NCI-H1930 (cell line): ENCODE results near the gene CATSPERD.
"Not testable (repeated sequence)": the region's sequence is repeated elsewhere in the genome, so short reads cannot be mapped to it uniquely, and the experiment has no call there.

ENCODE experiments used
- DNase-seq, 2 experiments: peaks; one replicate each; lab custom pipeline; 2025; lab: John Stamatoyannopoulos, UW

CATSPERD gene

DNA sequence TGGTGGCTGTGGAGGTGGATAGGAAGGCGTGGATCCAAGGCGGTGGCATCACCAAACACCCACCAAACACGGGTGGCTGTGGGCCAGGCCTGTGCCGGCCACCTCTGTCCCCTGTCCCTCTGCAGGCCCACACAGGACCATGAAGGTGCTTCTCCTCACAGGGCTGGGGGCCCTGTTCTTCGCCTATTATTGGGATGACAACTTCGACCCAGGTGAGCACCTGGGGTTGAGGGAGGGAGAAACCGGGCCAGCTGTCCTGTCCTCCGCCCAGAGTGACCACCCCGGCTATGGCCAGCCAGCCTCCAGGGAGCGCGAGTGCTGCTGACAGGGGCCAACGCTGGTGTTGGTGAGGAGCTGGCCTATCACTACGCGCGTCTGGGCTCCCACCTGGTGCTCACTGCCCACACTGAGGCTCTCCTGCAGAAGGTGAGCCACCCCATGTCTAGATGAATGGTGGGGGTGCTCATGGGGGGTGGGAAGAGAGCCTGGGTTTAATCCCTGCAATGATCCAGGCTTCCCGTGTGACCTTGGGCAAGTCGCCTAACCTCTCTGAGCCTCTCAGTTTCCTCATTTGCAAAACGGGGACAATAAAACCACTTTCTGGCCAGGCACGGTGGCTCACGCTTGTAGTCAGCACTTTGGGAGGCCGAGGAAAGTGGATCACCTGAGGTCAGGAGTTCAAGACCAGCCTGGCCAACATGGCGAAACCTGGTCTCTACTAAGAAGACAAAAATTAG lies 35.6 kb upstream of the CATSPERD start:
- DNase-seq = no peak

DNA sequence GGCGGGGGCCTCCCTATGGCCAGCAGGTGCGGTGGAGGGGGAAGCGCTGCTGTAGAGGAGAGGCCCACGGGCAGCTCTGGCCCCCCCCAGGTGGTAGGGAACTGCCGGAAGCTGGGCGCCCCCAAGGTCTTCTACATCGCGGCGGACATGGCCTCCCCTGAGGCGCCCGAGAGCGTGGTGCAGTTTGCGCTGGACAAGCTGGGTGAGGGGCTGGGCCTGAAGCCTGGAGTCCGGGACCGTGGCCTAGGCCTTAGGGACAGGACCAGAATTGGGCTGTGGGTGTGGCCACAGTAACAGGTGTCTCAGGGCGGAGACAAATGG lies 34.2 kb upstream of the CATSPERD start:
- DNase-seq = no peak

DNA sequence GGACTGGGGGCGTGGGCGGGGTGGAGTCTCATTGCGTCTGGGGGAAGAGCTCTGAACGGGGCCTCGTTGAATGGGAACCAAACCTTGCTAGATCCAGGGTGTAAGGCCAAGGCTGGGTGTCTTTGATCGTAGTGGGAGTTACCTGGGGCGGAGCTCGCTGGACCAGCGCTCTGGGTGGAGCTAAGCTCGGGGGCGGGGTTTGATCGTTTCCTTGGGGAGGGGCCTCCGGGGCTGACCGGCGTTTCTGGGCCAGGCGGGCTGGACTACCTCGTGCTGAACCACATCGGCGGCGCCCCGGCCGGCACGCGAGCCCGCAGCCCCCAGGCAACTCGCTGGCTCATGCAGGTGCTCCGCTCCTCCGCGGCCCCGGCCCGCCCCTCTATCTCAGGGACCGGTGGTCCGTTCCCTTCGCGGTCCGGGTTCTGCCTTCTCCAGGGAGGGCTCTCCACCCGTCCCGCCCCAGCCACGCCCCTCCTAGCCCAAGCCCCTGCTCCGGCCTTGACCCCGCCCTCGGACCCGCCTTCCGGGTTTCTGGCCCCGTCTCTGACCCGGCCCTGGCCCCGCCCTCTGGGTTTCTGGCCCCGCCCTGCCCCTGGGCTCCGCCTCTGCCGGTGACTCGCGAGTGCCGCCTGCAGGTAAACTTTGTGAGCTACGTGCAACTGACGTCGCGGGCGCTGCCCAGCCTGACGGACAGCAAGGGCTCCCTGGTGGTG lies 33.6 kb upstream of the CATSPERD start:
- DNase-seq = peak; percentile 62 to 72

DNA sequence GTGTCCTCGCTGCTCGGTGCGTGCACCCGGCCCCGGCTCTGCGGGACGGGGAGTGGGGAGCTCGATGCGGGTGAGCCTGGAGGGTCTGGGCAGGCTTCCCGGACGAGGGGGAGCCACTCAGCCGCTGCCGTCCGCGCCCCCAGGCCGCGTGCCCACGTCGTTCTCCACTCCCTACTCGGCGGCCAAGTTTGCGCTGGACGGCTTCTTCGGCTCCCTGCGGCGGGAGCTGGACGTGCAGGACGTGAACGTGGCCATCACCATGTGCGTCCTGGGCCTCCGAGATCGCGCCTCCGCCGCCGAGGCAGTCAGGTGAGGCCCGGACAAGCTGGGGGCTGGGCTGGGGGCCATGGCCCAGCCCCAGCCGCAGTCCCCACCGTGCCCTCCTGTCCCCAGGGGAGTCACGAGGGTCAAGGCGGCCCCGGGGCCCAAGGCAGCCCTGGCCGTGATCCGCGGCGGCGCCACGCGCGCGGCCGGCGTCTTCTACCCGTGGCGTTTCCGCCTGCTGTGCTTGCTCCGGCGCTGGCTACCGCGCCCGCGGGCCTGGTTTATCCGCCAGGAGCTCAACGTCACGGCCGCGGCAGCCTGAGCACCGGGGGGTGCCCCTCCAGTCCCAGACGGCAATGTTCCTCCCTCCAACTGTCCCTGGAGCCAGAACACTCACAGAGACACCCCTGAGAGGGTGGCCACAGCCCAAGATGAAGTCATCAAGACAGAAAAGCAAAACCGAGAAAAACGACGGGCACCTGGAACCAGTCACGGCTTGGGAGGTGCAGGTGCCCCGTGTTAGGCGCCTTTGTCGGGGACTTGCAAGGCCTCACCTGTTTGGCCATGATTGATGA lies 32.9 kb upstream of the CATSPERD start:
- no peak for DNase-seq

DNA sequence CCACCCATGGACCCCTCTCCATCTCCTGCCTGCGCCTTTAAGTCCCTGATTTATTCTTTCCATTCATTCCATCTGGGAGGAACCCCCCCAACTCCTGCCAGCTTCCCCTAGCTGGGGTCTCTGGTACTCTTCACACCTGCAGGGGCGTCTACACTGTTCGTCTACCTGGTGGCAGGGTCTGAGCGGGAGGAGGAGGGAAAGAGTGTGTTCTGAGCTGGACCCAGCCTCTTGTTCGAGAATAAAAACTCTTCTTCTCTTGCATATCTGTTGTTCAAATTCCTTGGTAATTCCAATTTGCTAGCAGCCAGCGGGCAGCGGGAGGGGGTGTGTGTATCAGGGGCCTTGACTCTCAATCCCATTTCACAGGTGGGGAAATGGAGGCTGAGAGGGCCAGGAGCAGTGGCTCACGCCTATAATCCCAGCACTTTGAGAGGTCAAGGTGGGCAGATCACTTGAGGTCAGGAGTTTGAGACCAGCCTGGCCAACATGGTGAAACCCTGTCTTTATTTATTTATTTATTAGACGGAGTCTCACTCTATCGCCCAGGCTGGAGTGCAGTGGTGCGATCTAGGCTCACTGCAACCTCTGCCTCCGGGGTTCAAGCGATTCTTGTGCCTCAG lies 32.1 kb upstream of the CATSPERD start:
- not testable (repeated sequence) for DNase-seq

DNA sequence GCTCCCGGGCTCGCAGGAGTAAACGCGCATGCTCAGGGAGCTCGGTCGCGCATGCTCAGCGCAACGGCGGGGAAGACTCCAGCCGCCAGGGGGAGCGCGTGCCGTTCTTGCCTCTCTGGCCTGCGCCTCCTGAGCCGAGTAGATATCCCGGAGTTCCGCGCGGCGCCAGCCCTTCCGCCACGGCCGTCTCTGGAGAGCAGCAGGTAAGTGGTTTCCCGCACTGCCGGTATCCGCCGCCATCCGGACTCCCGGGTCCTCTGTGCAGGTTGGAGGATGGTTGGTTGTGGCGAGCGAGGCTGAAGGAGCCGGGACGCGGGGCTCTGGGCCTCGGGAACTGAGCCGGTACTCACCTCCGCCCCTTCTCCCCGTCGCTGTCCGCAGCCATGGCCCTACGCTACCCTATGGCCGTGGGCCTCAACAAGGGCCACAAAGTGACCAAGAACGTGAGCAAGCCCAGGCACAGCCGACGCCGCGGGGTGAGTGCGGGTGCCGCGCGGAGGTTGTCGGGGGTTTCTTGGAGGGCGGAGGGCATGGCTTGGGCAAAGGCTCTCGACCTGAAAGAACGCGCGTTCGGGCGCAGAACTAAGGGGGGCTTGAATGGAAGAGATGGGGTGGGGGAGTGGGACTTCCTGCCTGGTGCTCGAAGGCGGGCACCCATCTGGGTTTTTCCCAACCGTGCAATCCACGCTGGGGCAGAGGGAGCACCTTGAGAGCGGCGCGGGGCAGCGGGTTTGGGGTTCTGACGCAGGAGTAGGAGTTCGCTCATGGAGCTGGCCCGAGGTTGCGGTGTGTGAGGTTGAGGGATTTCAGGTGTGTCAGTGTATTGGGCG lies 30.1 kb upstream of the CATSPERD start, which contains the start of gene RPL36:
Gene RPL36 (plus strand): TSS at position 171 of the 830 bp plus-strand sequence. CDS start 213 bp downstream, at position 384.
- DNase-seq = peak; percentile 83 to 92

DNA sequence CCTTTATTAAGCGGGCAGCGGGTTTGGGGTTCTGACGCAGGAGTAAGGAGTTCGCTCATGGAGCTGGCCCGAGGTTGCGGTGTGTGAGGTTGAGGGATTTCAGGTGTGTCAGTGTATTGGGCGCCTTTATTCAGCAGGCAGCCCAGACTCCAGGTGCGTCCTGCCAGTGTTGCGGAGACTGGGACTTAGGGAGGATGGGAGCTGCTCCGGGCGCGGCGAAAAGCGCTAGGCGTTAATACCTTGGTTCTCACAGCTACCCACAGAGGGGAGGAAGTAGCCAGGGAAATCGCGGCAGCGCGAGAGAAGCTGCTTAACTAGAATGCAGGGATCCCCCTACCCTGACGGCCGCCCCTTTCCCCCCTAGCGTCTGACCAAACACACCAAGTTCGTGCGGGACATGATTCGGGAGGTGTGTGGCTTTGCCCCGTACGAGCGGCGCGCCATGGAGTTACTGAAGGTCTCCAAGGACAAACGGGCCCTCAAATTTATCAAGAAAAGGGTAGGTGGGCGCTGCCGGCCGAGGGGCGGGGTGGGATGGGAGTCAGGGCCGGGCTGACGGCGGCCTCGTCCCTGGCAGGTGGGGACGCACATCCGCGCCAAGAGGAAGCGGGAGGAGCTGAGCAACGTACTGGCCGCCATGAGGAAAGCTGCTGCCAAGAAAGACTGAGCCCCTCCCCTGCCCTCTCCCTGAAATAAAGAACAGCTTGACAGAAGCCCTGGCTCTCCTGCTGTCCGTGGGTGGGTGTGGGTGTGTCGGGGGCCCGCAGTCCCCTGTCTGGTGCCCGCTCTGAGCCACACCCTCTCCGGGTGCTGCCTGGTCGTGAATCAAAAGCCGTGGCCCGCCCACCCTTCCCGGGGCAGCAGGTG lies 29.2 kb upstream of the CATSPERD start:
- DNase-seq = no peak

DNA sequence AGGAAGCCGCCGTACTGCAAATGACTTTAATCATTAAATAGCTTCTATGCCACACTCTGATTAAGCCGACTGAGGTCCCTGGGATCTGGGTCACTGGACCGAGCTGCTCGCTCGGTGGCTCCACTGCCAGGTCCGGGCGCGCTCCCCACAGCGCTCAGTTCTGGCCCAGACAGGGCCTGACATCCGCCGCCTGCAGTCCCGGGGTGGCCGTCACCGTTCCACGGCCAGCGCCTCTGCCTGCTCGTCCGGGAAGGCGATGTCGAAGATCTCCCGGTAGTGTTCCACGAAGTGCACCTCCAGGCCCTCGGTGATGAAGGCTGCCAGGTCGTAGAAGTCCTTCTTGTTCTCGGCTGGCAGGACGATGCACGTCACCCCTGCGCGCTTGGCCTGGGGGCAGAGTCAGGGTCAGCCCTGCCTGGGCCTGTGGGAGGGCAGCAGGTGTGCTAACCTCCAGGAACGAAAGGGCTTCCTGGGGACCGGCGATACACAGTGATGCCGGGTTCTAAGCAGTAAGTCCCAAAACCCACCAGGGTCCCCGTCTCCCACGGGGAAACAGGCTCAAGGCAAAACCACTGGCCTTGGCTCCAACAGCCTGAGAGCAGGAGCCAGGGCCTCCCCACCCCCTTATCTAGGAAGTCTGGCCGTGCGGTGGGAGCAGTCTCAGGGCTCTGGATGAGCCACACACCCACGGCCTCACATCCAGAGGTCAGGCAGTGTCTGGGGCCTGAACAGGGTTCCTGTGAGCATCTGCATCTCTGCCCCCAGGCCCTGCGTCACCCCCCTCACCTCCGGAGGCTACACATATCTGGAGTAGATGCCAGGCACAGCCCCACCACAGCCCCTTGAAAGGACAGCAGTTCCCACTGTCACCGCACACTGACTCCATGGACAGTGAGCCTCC lies 28.4 kb upstream of the CATSPERD start:
- no peak for DNase-seq

DNA sequence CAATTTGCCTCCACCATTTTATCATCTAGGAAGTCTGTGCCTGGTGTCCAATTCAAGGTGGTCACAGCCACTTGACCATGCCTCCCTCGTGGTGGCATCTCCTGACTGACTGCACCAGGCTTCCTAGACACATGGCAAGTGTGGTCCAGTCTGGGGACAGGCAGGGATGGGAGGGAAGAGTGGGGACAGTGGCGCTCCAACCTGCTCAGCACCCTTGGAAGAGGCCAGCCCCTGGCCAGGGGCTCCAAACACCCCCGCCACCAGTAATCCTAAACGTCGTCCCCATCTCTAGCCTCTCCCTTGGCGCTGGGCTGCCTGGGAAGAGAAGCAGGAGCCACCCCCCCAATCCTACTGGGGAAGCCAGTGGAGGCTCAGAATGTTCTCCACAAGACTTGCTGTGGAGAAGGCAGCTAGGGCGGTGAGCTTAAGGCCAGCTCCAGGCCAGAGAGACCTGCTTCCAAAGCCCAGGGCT lies 27.7 kb upstream of the CATSPERD start:
- DNase-seq = no peak

DNA sequence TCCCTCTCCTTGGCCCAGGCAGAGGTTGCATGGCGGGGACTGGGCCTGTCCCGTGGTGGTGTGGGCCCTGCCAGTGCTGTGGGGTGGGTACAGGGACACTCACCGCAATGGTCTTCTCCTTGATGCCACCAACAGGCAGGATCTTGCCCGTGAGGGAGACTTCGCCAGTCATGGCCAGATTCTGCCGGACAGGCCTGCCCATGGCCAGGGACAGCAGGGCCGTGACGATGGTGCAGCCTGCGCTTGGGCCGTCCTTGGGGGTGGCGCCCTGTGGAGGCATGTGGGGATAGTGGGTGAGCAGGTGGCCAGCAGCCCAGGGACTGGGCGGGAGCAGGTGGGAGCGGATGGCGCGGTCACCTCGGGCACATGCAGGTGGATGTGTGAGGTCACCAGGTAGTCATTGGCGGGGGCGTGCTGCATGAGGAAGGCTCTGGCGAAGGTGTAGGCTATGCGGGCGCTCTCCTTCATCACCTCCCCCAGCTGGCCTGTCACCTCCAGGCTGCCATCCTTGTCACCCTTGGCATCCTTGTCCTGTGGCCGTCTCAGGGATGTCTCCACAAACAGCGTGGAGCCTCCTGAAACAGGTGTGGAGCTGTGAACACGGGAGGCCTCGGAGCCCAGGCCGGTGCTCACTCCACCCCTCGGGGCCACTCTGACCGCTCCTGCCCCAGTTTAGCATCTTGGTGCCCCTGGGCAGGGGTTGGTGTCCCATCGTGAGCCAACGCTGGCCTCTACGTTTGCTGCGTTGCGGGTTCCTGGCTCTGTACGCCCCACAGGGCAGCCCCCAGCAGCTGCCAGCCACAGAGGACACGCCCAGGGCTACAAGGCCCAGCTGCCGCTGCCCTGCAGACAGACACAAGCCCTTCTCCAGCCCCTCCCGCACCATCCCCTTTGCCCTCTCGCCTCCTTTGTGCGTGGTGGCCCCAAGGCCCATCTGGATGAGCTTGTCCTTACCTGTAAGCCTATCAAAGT lies 27.0 kb upstream of the CATSPERD start:
- DNase-seq = no peak

DNA sequence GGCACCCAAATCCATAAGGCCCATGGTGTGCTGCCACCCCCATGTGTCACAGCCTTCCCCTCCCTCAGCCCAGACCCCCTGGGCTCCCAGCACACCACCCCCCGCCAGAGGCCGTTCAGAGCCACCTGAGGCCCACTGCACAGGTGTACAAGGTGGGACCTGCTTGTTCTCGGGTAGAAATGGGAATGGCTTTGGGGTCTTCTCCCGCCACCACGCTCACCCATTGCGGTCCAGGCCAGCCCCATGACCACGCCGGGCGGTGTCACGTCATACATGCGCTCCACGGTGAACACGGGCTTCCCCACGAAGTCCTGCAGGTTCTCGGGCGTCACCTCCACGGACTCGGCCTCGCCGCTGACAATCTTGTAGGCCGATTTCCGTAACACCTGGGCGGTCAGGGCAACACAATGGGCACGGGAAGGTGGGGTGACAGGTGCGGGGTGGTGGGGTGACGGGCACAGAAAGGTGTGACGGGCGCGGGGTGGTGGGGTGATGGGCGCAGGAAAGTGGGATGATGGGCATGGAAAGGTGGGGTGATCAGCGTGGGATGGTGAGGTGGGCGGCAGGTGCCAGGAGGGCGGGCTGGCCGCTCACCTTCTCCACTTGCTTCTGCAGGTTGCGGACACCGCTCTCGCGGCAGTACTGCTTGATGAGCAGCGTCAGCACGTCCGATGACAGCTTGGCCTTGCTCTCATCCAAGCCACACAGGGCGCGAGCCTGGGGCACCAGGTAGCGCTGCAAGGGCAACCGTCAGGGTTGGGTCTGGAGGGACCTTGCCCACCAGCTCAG lies 26.1 kb upstream of the CATSPERD start:
- no peak for DNase-seq

DNA sequence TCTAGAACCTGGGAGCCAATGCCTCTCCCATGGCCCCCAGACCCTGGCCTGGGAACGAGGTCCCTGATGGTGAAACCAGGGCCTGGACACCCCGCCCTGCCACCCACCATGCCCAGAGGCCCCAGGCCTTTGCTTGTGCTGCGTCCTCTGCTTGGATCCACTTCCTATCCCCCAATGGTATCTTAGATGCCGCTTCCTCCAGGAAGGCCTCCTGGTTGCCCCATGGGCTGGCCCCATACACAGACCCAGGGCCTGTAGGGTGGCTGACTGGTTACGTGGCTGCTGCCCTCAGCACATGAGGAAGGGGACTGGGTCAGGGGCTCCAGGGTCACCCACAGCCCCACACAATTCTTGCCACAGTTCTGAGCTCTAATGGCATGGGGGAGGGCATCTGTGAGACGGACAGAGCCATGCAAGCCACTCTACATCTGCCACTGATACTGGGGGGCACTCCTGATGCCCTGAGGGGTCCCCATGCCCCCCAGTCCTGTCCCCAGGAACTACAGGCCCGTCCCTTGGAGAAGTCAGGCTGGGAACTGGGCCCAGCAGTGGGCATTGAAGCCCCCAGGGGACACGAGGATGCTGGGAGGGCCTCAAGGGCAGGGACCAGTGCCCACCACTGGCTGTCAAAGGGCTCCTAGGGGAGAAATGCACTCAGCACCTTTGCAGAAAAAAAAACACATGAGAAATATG lies 25.3 kb upstream of the CATSPERD start:
- no peak for DNase-seq

DNA sequence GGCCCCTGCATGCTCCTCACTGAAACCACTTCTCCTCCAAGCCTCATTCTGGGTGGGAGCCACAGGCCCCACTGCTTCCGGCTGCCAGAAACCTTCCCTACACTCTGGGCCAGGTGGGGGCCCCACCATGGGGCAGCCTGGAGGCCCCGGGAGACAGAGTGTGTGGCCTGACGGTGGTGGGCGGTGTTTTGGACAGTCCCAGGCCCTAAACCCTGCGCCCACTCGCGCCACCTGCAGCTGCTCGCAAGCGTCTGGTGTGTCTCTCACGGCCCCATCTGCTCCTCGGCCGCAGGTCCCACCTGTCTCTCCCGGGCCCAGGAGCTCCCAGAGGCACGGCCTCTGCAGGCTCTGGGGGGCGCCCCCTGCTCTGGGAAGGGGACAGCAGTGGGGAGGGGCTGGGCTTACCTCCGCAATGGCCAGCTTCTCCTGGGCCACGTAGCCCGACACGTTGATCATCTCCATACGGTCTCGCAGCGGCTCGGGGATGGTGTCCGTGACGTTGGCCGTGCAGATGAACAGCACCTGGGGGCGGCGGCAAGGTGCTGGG lies 24.7 kb upstream of the CATSPERD start:
- DNase-seq = no peak

DNA sequence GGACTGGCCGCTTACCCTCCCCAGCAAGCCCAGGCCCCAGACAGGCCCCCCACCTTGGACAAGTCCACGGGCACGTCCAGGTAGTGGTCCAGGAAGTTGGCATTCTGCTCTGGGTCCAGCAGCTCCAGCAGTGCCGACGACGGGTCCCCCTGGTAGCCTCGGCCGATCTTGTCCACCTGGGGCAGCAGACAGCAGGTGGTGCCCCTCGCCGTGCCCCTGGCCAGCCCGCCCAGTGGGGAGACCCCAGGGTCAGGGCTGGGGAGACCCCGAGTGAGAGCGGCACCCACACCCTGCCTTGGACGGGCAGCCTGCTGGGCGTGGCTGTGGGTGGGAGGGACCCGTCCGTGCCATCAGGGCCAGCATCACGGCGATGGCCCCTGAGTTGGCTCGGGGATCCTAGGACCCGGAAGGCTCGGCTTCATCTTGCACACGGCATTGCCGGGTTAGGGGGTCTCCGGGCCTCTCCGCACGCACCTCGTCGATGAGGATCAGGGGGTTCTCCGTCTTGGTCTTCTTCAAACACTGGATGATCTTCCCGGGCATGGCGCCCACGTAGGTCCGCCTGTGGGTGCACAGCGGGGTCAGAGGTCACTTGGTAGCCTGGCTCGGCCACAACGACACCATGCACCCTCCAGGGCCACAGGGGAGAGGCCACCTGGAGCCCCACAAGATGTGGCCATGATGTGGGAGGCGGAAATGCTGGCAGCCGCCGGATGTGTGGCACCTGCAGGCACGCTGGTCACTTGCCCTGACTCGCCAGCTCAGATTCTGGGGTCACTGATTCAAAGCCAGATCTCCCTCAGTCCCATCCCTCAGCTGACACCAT lies 24.0 kb upstream of the CATSPERD start:
- DNase-seq = no peak
